Measurements from ENCODE around the gene YTHDF2. TPM values are rescaled to one million over a fixed set of nuclear protein-coding genes. Genes with fewer than 3 reads are reported as not detected.
"Not testable (repeated sequence)": the region's sequence is repeated elsewhere in the genome, so short reads cannot be mapped to it uniquely, and the experiment has no call there.

Gene YTHDF2
- total RNA-seq, 1 donor from 2014 or later: 105 TPM

GRCh38 chr1:28718586-28719331 lies 18.0 kb upstream of the YTHDF2 start:
- no peak for DNase-seq (ENCODE audit: extremely low spot score, unreplicated experiment)
- Mint-ChIP-seq H3K9me3 (peaks cover 4% of the 10 kb centered on the region), H3K4me3 (no peak overlapping the region), H3K4me1 (ENCODE audit: unreplicated experiment) (no peaks in the 10 kb centered on the region), H3K27me3 (no peaks in the 10 kb centered on the region), H3K36me3 (peaks cover 17% of the 10 kb centered on the region), H3K27ac (no peak overlapping the region)
- no peak for TF ChIP-seq CTCF (conservative IDR thresholded peaks at IDR 0.05)

- H3K4me1 Mint-ChIP-seq (ENCODE audit: unreplicated experiment): no peaks in the 10 kb centered on the region
- no peak overlapping the region for H3K4me3 Mint-ChIP-seq
- peaks cover 4% of the 10 kb centered on the region for H3K9me3 Mint-ChIP-seq
- peaks cover 13% of the 10 kb centered on the region for H3K36me3 Mint-ChIP-seq
- H3K27ac Mint-ChIP-seq: no peak overlapping the region
- H3K27me3 Mint-ChIP-seq: no peaks in the 10 kb centered on the region
- TF ChIP-seq CTCF (conservative IDR thresholded peaks at IDR 0.05): no peak
- no peak for DNase-seq (ENCODE audit: extremely low spot score, unreplicated experiment)
Measured at GRCh38 chr1:28719332-28719619, 17.5 kb upstream of the YTHDF2 start.

- no peaks in the 10 kb centered on the region for H3K27me3 Mint-ChIP-seq
- peaks cover 4% of the 10 kb centered on the region for H3K9me3 Mint-ChIP-seq
- no peak for TF ChIP-seq CTCF (conservative IDR thresholded peaks at IDR 0.05)
- no peak overlapping the region for H3K4me3 Mint-ChIP-seq
- H3K4me1 Mint-ChIP-seq (ENCODE audit: unreplicated experiment): no peaks in the 10 kb centered on the region
- peaks cover 6% of the 10 kb centered on the region for H3K36me3 Mint-ChIP-seq
- DNase-seq (ENCODE audit: extremely low spot score, unreplicated experiment): no peak
- peak overlapping the region; percentile 34 for H3K27ac Mint-ChIP-seq
Measured at GRCh38 chr1:28720376-28720775, 16.4 kb upstream of the YTHDF2 start.

- H3K27ac Mint-ChIP-seq; H3K36me3 Mint-ChIP-seq; H3K9me3 Mint-ChIP-seq; DNase-seq (ENCODE audit: extremely low spot score, unreplicated experiment); H3K27me3 Mint-ChIP-seq; H3K4me1 Mint-ChIP-seq (ENCODE audit: unreplicated experiment); H3K4me3 Mint-ChIP-seq: not testable (repeated sequence)
Measured at GRCh38 chr1:28721927-28722326, 14.8 kb upstream of the YTHDF2 start.

- H3K27me3 Mint-ChIP-seq; H3K27ac Mint-ChIP-seq; H3K4me1 Mint-ChIP-seq (ENCODE audit: unreplicated experiment); DNase-seq (ENCODE audit: extremely low spot score, unreplicated experiment); H3K9me3 Mint-ChIP-seq; H3K4me3 Mint-ChIP-seq; H3K36me3 Mint-ChIP-seq: not testable (repeated sequence)
Measured at GRCh38 chr1:28725365-28725764, 11.4 kb upstream of the YTHDF2 start.

GRCh38 chr1:28735961-28736449 lies 735 bp upstream of the YTHDF2 start:
- H3K4me3 Mint-ChIP-seq: peak overlapping the region; percentile 99
- no peaks in the 10 kb centered on the region for H3K9me3 Mint-ChIP-seq
- peaks cover 18% of the 10 kb centered on the region for H3K36me3 Mint-ChIP-seq
- no peak for DNase-seq (ENCODE audit: extremely low spot score, unreplicated experiment)
- peaks cover 39% of the 10 kb centered on the region for H3K4me1 Mint-ChIP-seq (ENCODE audit: unreplicated experiment)
- no peak for TF ChIP-seq CTCF (conservative IDR thresholded peaks at IDR 0.05)
- H3K27me3 Mint-ChIP-seq: no peaks in the 10 kb centered on the region
- H3K27ac Mint-ChIP-seq: peak overlapping the region; percentile 99

Data from type B pancreatic cell (in vitro differentiated cells).